ENCODE data around the gene TMIE. TPM values are rescaled to one million over a fixed set of nuclear protein-coding genes. Genes with fewer than 3 reads are reported as not detected.

TMIE gene
- total and polyA plus RNA-seq, 2 of the 8 experiments (the other 6 are each of a cell fraction or from before 2014, with no cell fraction given) = 0.45 to 0.67 TPM

DNA sequence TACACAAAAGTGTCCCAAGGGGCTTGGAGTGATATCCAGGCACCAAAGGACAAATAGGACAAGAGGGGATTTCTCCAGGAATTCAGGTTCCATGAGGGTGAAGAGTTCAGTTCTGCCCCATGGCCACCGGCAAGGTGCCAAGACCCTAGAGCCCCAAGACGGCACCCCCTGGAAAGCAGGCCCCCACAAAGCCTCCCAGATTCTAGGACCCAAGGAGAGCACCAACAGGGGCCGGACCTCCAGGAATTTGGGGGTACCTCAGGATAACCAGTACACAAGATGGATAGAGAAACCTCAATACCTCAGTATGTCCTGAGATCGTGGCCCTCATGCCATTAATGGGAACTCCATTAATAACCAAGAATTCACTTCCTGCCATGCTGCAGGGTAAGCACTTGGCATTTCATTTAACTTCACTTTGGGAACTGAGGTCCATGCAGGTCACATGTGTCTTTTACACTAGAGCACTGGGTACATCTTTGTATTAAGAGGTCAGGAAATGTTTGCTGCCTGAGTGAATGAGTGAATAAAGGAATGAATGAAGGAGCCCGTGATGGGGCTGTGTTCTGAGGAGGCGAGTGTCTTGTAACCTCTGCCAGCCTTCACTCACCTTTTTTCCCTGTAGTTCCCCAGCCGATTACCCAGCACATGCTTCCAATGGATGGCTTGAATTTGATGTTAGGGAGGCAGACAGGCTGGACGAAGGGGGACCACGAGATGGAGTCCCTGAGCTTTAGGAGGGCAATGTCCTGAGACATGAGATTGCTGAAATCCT, 32.0 kb downstream of the TMIE start:
- no peaks in the 10 kb centered on the region for H3K79me2 ChIP-seq (ENCODE audit: control insufficient read depth in 1 of 2, insufficient read depth in 2 of 2, low read length in 2 of 2)
- WGBS, 2 experiments (ENCODE audit: extremely low coverage in 1 of 2, insufficient coverage in 1 of 2, insufficient read length in 1 of 2, insufficient replicate concordance in 2 of 2, low coverage in 1 of 2, low lambda C conversion rate in 2 of 2, missing lambda C conversion rate in 1 of 2) = 81% methylated on average over 9 of the region's 9 CpGs; no CpG with 5 or more reads in 1 of the 2 experiments
- no peak overlapping the region for H3K9ac ChIP-seq (replicated peaks in 1 of 4; ENCODE audit: extremely low read depth in 1 of 4, low read depth in 3 of 4, low read length in 3 of 4)
- H3K4me1 ChIP-seq (replicated peaks in 1 of 4; ENCODE audit: control insufficient read depth in 3 of 4, insufficient read depth in 4 of 4, low read length in 3 of 4) = no peaks in the 10 kb centered on the region
- H3K4me3 ChIP-seq (ENCODE audit: extremely low read depth in 1 of 4, insufficient read depth in 2 of 4, low read depth in 3 of 4, low read length in 4 of 4) = no peak overlapping the region
- no peaks in the 10 kb centered on the region for H3K9me3 ChIP-seq (ENCODE audit: insufficient read depth in 2 of 2, low read depth in 1 of 2, low read length in 1 of 2)
- H3K23ac ChIP-seq (ENCODE audit: insufficient read length) = no peak overlapping the region
- FAIRE-seq (no peak), DNase-seq (ENCODE audit: low read depth in 1 of 2, low spot score in 2 of 2) (no peak)
- H3K36me3 ChIP-seq (ENCODE audit: control insufficient read depth in 2 of 4, insufficient read depth in 4 of 4, low read length in 3 of 4) = no peaks in the 10 kb centered on the region
- no peak overlapping the region for H2AFZ ChIP-seq (ENCODE audit: low read length)
- no peak overlapping the region for H3K56ac ChIP-seq (replicated peaks; ENCODE audit: insufficient read length, low read depth, low read length)
- no peak overlapping the region for H4K5ac ChIP-seq (ENCODE audit: insufficient read length, low read depth, low read length)
- POLR2A ChIA-PET (ENCODE audit: partially characterized antibody) = no interaction called here
- H3K27me3 ChIP-seq (replicated peaks in 1 of 4; ENCODE audit: control insufficient read depth in 3 of 4, extremely low read depth in 1 of 4, insufficient read depth in 3 of 4, low read length in 3 of 4) = no peaks in the 10 kb centered on the region
- no peak overlapping the region for H3K4me2 ChIP-seq (ENCODE audit: insufficient read depth in 1 of 2, low read depth in 2 of 2, low read length in 2 of 2)
- no peak overlapping the region for H2BK120ac ChIP-seq (replicated peaks; ENCODE audit: low read depth, low read length)
- no peak overlapping the region for H4K91ac ChIP-seq (replicated peaks; ENCODE audit: insufficient read length, low read length)
- H3K23me2 ChIP-seq (ENCODE audit: low read depth, low read length) = no peaks in the 10 kb centered on the region
- H3K79me1 ChIP-seq (ENCODE audit: low read depth, low read length) = no peaks in the 10 kb centered on the region
- H3K18ac ChIP-seq (ENCODE audit: extremely low read depth, low read length) = no peak overlapping the region
- H2BK20ac ChIP-seq (ENCODE audit: low read length) = 0 out of 2 replicates have a peak overlapping the region, but pooled peaks have one; percentile 48
- no peak overlapping the region for H3K27ac ChIP-seq (ENCODE audit: low read depth, low read length)
- H4K8ac ChIP-seq (ENCODE audit: extremely low read depth, insufficient read depth, low read length) = peak overlapping the region; percentile 72; the same call in 1 of the 2 replicates
- no peak overlapping the region for H2AK5ac ChIP-seq (ENCODE audit: low read depth, low read length)
- no peak overlapping the region for H3K4ac ChIP-seq (replicated peaks; ENCODE audit: insufficient read length, low read depth, low read length)
- 0 out of 2 replicates have a peak overlapping the region, but pooled peaks have one; percentile 14 for H2BK12ac ChIP-seq (ENCODE audit: low read depth, low read length)
- CTCF ChIA-PET (ENCODE audit: partially characterized antibody) = interaction anchor here (1.4 kb wide), 2 partner anchors 17 to 112 kb away, joined by 3 to 5 read pairs; no protein-coding TSS in a partner anchor
- H2BK15ac ChIP-seq (ENCODE audit: low read length) = no peak overlapping the region
- TF ChIP-seq RAD21 (IDR thresholded peaks at IDR 0.05 in 1 of 2, conservative IDR thresholded peaks at IDR 0.05 in 1 of 2; ENCODE audit: low read depth in 2 of 2, low read length in 2 of 2) = peak in 1 of 2 experiments; percentile 27; a peak in 1 of 4 replicates
- no peak for TF ChIP-seq POLR2AphosphoS5 (IDR thresholded peaks at IDR 0.05; ENCODE audit: low read depth, low read length)
- TF ChIP-seq EP300 (IDR thresholded peaks at IDR 0.05; ENCODE audit: borderline replicate concordance in 1 of 2, low read depth in 2 of 2, low read length in 2 of 2) = no peak
- peak in 1 of 3 experiments; percentile 10; a peak in 1 of 4 replicates for TF ChIP-seq CTCF (IDR thresholded peaks at IDR 0.05; ENCODE audit: control extremely low read depth in 1 of 3, insufficient read depth in 1 of 3, low read depth in 1 of 3, low read length in 3 of 3)
- H3K14ac ChIP-seq (ENCODE audit: insufficient read length) = no peak overlapping the region
- H2BK5ac ChIP-seq (ENCODE audit: low read depth, low read length) = no peak overlapping the region
- H4K20me1 ChIP-seq (replicated peaks in 1 of 2; ENCODE audit: control insufficient read depth in 1 of 2, insufficient read depth in 2 of 2, low read length in 2 of 2) = peaks cover 0 to 1% of the 10 kb centered on the region in 2 experiments
